Stimulated activated CD4-positive, alpha-beta T cell treated with anti-CD3 and anti-CD28 coated beads, Interleukin-4, amount 100 ng/mL, for 24 hours (primary cell): ENCODE measurements around the gene WDR3.
"Not testable (repeated sequence)": the region's sequence is repeated elsewhere in the genome, so short reads cannot be mapped to it uniquely, and the experiment has no call there.

Experiments
- DNase-seq: peaks from one replicate; pipeline ENCODE4 v3.0.0-alpha.2; 2020

Gene WDR3

DNA sequence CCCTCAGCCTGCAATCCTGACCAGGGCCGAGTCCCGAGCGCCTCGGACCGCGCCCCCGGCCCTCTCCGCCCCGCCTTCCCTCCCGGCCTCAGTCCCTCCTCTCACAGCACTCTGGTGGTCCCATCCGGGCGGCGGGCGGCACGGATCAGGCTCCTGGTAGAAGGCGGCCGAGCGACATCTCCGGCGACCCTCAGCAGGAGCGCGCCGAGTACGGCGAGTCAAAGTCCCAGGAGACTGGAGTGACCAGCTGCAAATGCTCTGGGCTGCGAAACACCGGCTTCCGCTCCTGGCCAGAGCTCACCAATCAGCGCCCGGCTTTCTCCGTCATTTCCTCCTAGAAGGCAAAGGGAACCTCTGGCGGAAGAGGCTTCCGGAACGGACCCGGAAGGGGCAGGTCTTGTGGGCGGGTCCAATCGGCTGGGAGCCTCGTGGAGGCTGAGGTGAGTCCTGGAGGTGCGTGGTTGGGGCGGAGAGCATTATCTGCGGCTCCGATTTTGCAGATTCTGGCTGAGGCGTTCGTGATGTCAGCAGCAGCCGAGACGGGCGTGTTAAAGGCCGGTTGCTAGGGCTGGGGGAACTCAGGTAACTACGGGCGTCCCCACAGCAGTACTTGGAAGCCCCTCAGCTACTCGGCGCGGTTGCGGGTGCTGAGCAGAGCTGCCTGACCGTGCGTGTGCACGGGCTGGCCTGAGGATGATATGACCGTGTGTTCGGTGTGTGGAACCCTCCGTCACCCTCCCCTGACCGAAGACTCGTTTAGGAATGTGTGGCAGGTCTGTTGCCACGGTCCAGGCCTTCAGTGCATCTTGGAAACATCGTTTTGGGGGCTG, at the start of gene WDR3, which contains the start of gene GDAP2:
TSS of gene WDR3 (plus strand) at position 397 of the 830 bp plus-strand sequence. CDS start 3,581 bp downstream, outside the sequence.
TSS of gene GDAP2 (minus strand) at position 279 of the 830 bp plus-strand sequence. CDS start 9,264 bp downstream, outside the sequence.
- DNase-seq = peak; percentile 97

DNA sequence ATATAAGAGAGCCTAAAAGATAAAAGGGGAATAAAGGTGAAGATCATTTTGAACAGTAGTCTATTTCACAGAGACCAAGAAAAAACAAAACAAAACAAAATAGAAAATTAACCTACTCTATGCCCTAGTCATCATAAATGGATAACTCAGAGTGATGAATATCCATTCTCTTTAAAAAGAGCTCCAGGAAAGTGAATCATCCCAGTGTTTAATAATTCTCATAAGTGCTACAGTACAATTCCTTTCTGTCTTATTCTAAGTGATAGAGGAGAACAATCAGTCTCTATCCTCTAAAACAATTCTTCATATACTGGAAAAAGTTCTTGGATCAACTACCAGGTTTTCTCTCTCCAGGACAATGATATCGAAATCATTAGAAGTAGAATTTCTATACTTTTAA, 45.9 kb upstream of the WDR3 start:
- DNase-seq = no peak

GRCh38 chr1:117886101-117886795, 43.3 kb upstream of the WDR3 start:
- DNase-seq = no peak

- no peak for DNase-seq
Measured at GRCh38 chr1:117890452-117890851, 39.1 kb upstream of the WDR3 start.

- no peak for DNase-seq
Measured at GRCh38 chr1:117892512-117892911, 37.0 kb upstream of the WDR3 start.

- DNase-seq = no peak
Measured at GRCh38 chr1:117894078-117894477, 35.5 kb upstream of the WDR3 start.

- DNase-seq = peak; percentile 69
Measured at GRCh38 chr1:117895482-117896114, 33.9 kb upstream of the WDR3 start.

DNA sequence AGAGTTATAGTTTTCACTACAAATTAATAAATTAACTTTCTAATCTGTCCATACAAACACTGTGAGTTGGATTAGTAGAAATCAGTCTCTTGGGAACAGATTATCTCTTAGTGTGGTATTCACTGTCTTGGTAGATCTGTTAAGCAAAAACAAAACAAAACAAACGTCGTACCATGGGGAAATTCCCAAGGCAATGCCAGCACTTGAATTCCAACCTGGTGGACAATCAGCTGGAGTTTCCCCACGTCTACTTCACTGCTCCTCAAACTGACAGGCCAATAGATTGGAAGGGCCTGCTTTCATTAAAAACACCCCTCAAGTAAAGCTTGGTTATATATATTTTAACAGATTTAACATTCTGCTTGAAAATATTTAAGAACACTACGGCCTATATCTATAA, 32.0 kb upstream of the WDR3 start:
- DNase-seq = no peak

- DNase-seq = no peak
Measured at GRCh38 chr1:117899801-117900200, 29.7 kb upstream of the WDR3 start.

GRCh38 chr1:117902944-117903343, 26.6 kb upstream of the WDR3 start:
- no peak for DNase-seq

- DNase-seq = no peak
Measured at GRCh38 chr1:117904485-117904884, 25.1 kb upstream of the WDR3 start.

GRCh38 chr1:117905019-117905418, 24.5 kb upstream of the WDR3 start:
- DNase-seq = no peak

DNA sequence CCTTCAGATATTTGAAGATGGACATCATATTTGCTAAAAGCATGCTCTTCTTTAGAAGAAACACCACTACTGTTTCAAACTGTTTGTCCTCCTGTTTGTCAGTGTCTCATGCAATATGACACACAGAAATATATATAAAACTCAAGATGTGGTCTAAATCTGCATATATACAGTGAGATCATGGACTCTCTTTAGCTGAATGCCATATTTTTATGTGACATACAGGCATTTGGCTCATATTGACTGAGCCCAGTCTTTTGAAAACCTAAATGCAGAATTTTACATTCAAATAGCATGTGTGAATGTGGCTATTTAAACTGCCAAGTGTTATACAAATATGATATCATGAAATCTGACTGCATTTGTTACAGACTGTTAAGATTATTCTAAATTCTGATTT, 18.5 kb upstream of the WDR3 start:
- no peak for DNase-seq

- DNase-seq = no peak
Measured at GRCh38 chr1:117919376-117919775, 10.2 kb upstream of the WDR3 start.

DNA sequence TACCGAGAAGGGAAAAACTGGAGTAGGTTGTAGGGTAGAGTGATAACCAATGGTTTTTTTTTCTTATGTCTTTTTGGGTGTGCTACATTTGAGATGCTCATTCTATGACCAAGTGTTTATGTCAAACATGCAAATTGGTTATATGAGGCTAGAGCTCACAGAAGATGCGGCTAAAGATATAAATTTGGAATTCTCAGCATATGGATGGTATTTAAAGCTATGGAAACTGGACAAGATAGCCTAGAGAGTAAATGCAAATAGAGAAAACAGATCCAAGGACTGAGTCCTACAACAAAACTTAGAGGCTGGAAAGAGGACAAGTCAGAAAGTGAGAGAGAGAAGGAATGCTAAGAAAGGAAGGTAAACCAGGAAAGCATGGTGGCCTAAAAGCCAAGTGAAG, 7.5 kb upstream of the WDR3 start:
- no peak for DNase-seq

DNA sequence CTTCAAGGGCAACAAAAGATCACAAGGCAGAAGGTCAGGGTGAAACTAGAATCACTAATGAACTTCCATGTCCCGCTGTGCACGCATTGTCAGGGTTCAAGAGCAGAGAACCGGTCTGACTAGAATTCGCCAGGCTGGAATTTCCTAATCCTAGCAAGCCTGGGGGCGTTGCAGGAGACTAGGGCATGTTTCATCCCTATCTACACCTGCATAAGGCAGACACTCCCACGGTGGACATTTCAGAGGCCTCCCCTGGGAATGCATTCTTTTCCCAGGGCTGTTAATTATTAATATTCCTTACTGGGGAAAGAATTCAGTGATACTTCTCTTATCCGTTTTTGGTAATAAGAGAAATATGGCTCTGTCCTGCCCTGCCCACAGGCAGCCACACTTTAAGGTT, 6.8 kb upstream of the WDR3 start:
- DNase-seq = not testable (repeated sequence)

DNA sequence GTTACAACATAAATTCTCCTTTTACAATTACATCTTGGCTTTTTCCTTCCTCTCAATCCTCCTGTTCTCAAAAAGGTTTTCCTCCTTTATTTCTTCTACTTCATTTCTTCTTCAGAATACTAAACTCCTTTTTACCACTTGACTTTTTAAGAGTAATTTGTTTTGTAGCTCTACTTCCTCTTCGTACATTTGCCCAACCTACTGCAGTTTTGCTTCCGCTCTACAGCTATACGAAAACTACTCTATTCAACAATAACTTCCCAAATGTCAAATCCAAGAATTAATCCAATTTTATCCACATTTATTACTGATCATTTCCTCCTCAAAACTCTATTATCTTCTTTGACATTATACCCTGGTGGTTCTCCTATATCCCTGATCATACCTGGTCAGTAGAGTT, 3.6 kb upstream of the WDR3 start:
- no peak for DNase-seq

DNA sequence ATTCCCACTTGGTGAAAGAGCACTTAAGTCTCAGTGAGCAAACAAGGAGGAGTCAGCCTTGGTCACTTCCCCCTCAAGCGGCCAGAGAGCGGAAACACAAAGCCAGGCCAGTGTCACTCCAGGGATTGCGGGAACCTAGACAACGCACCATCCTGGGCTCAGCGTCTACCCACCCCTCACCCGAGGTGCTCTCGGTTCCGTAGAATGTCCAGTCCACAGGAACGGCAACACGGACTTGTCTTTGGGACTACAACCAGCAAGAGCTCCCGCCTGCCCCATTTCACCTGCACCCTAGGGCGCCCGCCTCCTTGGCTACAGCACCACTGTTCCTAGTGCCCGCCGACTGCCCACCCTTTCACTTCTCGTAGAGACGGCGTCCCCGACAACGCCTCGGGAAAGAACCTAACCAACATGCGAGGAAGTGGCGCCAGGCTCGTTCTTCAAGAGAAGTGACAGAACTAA, 627 bp upstream of the WDR3 start:
- peak; percentile 23 for DNase-seq

GRCh38 chr1:117930173-117930447, 571 bp downstream of the WDR3 start:
- no peak for DNase-seq

DNA sequence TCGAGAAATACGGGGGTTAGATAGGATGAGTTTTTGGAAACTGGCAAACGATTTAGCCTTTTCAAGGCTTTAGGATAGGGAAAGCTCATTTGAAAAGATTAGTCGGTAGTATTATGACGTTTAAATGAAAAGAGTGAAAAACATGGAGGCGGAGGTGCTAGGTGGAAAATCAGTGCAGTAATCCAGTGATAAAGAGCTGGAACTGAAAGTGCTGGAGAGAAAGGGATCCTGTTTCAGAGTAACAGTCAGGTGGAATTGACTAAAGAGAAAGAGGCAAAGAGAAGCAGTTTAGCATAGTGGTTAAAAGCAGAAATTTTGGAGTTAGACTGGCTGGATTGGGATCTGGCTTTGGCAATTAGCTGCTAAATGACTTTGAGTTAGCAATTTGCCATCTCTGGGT, 945 bp downstream of the WDR3 start:
- no peak for DNase-seq

GRCh38 chr1:117932576-117932975, 3.0 kb downstream of the WDR3 start:
- no peak for DNase-seq

- DNase-seq = no peak
Measured at GRCh38 chr1:117933769-117934168, 4.2 kb downstream of the WDR3 start.

DNA sequence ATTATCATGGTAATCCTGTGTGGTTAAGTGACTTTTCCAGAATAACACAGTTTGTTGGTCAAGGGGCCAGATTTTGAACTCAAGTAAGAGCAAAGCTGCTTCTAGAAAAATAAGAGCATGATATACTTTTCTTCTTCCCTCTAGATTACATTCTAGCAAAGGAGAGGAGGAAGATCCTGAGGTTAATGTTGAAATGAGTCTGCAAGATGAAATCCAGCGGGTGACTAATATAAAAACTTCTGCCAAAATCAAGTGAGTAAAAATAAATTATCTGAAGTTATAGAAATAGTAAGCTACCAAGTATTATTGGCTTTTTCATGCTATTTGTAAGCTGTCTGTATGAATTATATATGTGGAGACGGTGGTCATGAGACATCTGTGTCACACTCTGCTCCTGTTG, 12.8 kb downstream of the WDR3 start:
- DNase-seq = no peak

DNA sequence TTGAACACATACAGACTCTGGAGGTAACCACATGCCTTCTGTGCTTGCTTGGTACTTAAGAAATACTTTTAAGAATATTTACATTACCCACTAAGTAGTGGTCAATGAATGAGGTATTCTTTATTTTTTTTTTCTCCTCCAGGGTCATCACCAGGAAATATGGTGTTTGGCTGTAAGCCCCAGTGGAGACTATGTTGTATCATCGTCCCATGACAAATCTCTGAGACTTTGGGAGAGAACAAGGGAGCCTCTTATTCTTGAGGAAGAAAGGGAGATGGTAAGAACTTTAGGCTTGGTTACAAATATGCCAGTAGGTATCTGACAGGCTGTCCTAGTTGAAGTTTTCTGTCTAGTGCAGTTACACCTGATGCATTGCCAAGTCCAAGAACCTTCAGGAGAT, 22.8 kb downstream of the WDR3 start:
- no peak for DNase-seq
